ENCODE results near the gene RBAK. TPM values are rescaled to one million over a fixed set of nuclear protein-coding genes. Genes with fewer than 3 reads are reported as not detected.
"Not testable (repeated sequence)": the region's sequence is repeated elsewhere in the genome, so short reads cannot be mapped to it uniquely, and the experiment has no call there.

The RBAK gene
- total RNA-seq, 1 experiment from 2014 or later: 18.5 TPM

DNA sequence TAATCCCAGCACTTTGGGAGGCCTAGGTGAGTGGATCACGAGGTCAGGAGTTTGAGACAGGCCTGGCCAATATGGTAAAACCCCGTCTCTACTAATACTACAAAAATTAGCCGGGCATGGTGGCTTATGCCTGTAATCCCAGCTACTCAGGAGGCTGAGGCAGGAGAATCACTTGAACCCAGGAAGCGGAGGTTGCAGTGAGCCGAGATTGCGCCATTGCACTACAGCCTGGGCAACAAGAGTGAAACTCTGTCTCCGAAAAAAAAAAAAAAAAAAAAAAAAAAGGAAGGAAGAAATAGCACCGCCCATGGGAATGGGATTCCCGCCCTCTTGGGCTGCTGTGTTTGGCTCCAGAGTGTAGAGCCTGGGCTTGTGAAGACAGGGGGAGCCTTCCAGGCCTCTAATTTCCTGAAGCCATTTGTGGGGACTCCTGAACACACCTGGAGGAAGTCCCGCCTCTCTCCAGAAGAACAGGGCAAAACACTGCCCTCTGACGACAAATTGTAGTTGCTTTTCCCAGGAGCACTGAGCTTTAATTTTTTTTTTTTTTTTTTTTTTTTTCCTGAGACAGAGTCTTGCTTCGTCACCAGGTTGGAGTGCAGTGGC lies 42.7 kb downstream of the RBAK start:
- H4K5ac ChIP-seq (ENCODE audit: insufficient read length, low read depth, low read length); H2AK5ac ChIP-seq (ENCODE audit: insufficient read length, low read length); H3K36me3 Mint-ChIP-seq (ENCODE audit: insufficient read depth in 1 of 3, low read depth in 3 of 3); H3K79me2 ChIP-seq (ENCODE audit: insufficient read depth, low read length); H3K27me3 ChIP-seq (ENCODE audit: insufficient read depth, low read length); H3K9ac ChIP-seq (ENCODE audit: extremely low read depth, insufficient read length, low read length); H3K4ac ChIP-seq (ENCODE audit: low read depth, low read length); H3K14ac ChIP-seq (ENCODE audit: insufficient read depth, low read length); H3K23me2 ChIP-seq (ENCODE audit: insufficient read length, low read depth, low read length, poor library complexity, severe bottlenecking); H3K23ac ChIP-seq (ENCODE audit: insufficient read length, low read depth, low read length); H2BK5ac ChIP-seq (ENCODE audit: insufficient read length, low read length); H4K20me1 ChIP-seq (ENCODE audit: control insufficient read depth, insufficient read depth, insufficient read length); H3K27ac ChIP-seq (ENCODE audit: insufficient read length, low read depth, low read length); H4K8ac ChIP-seq (replicated peaks; ENCODE audit: insufficient read length, low read depth, low read length); H3T11ph ChIP-seq (ENCODE audit: low read length); H3K79me1 ChIP-seq (ENCODE audit: insufficient read depth, low read depth, low read length, poor library complexity, severe bottlenecking); H2BK15ac ChIP-seq (ENCODE audit: low read depth, low read length); H3K4me1 ChIP-seq (ENCODE audit: insufficient read depth, low read length); H2BK12ac ChIP-seq (ENCODE audit: insufficient read length, low read depth, low read length); H3K56ac ChIP-seq (ENCODE audit: insufficient read length, low read depth, low read length); H2AFZ ChIP-seq (ENCODE audit: low read length); H3K4me2 ChIP-seq (ENCODE audit: insufficient read depth, insufficient read length, low read length); H3K4me1 Mint-ChIP-seq; H3K18ac ChIP-seq (ENCODE audit: insufficient read length, low read depth, low read length); H4K91ac ChIP-seq (ENCODE audit: insufficient read length, low read depth, low read length); H3K27ac Mint-ChIP-seq; H3K4me3 Mint-ChIP-seq; H3K9me3 ChIP-seq (ENCODE audit: control insufficient read depth, low read depth, low read length); H2BK20ac ChIP-seq (ENCODE audit: low read depth, low read length, poor library complexity, severe bottlenecking); H2BK120ac ChIP-seq (ENCODE audit: low read depth, low read length, poor library complexity, severe bottlenecking): not testable (repeated sequence)
- no CpG with 5 or more reads among the region's 12 CpGs for WGBS (ENCODE audit: extremely low coverage, insufficient read length, low lambda C conversion rate)
- peak; percentile 92 for DNase-seq
- Mint-ChIP-seq H3K9me3 (peaks cover 13% of the 10 kb centered on the region in 2 experiments), H3K27me3 (ENCODE audit: low read depth) (peaks cover 29% of the 10 kb centered on the region)
- TF ChIP-seq, protein P1, sequence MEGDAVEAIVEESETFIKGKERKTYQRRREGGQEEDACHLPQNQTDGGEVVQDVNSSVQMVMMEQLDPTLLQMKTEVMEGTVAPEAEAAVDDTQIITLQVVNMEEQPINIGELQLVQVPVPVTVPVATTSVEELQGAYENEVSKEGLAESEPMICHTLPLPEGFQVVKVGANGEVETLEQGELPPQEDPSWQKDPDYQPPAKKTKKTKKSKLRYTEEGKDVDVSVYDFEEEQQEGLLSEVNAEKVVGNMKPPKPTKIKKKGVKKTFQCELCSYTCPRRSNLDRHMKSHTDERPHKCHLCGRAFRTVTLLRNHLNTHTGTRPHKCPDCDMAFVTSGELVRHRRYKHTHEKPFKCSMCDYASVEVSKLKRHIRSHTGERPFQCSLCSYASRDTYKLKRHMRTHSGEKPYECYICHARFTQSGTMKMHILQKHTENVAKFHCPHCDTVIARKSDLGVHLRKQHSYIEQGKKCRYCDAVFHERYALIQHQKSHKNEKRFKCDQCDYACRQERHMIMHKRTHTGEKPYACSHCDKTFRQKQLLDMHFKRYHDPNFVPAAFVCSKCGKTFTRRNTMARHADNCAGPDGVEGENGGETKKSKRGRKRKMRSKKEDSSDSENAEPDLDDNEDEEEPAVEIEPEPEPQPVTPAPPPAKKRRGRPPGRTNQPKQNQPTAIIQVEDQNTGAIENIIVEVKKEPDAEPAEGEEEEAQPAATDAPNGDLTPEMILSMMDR (conservative IDR thresholded peaks at IDR 0.05): peak; percentile 50

Measured in H9 (cell line).